Lung (tissue), 12 donors: Measurements from ENCODE around the gene DCTN4. TPM values are rescaled to one million over a fixed set of nuclear protein-coding genes. Genes with fewer than 3 reads are reported as not detected.
"Not testable (repeated sequence)": the region's sequence is repeated elsewhere in the genome, so short reads cannot be mapped to it uniquely, and the experiment has no call there.

Experiments used
- ATAC-seq: fragments of 200-7000 bp; cut with Tn5 transposase; one replicate; pipeline ENCODE4 v1.9.1; 2020; ENCODE audit warnings: moderate number of reproducible peaks; ENCODE audit not compliant: insufficient read depth, low FRiP score
- DNase-seq, 3 donors: peaks; one replicate each; pipeline ENCODE4 v3.0.0-alpha.2; 2013 to 2017
- H3K27ac ChIP-seq, 2 donors: one replicate each; pipeline ENCODE4 v1.5.1; 2013; ENCODE audit warnings: mild to moderate bottlenecking in 2 of 2, moderate library complexity in 2 of 2, control low read depth in 1 of 2, inconsistent platforms in 1 of 2, low read depth in 1 of 2, low read length in 1 of 2
- H3K27me3 ChIP-seq, 3 donors: one replicate each; pipeline ENCODE4 v1.5.1; 2013; ENCODE audit warnings: low read length in 2 of 3; ENCODE audit not compliant: control insufficient read depth in 3 of 3, insufficient read depth in 3 of 3
- H3K36me3 ChIP-seq, 4 donors: one replicate each; pipeline ENCODE4 v1.5.1; 2013; ENCODE audit warnings: low read length in 4 of 4, mild to moderate bottlenecking in 1 of 4, moderate library complexity in 1 of 4; ENCODE audit not compliant: control insufficient read depth in 4 of 4, insufficient read depth in 4 of 4
- H3K4me1 ChIP-seq, 5 donors: one replicate each; pipeline ENCODE4 v1.5.1; 2013; ENCODE audit warnings: low read length in 5 of 5, mild to moderate bottlenecking in 2 of 5, moderate library complexity in 1 of 5; ENCODE audit not compliant: control insufficient read depth in 5 of 5, insufficient read depth in 5 of 5
- H3K4me3 ChIP-seq: one replicate; pipeline ENCODE4 v1.5.1; 2013; ENCODE audit warnings: mild to moderate bottlenecking, control low read depth, moderate library complexity
- H3K9ac ChIP-seq, 2 donors: one replicate each; pipeline ENCODE4 v1.5.1; 2013; ENCODE audit warnings: low read length in 2 of 2, control low read depth in 1 of 2; ENCODE audit not compliant: insufficient read depth in 1 of 2
- H3K9me3 ChIP-seq, 4 donors: one replicate each; pipeline ENCODE4 v1.5.1; 2013; ENCODE audit warnings: low read length in 3 of 4, mild to moderate bottlenecking in 1 of 4, moderate library complexity in 1 of 4; ENCODE audit not compliant: control insufficient read depth in 4 of 4, insufficient read depth in 3 of 4
- WGBS, 2 donors: extraction: QIAGEN DNeasy Blood & Tissue Kit; methylation state at CpG; one replicate each; pipeline ENCODE4 v1.1.7; 2013; 5-methylcytosine and 5-hydroxymethylcytosine counted together
- polyA plus RNA-seq, 2 donors: library from polyadenylated mRNA; stranded (reverse); fragments of 200-250 nt; gene quantifications; one replicate each; pipeline ENCODE4 v1.2.1, GENCODE V29; 2013
- total RNA-seq, 2 donors: library from RNA; depleted of rRNA in 1 of 2; stranded (reverse); fragments of >200 nt in 1 of 2; gene quantifications; one replicate each; pipeline ENCODE4 v1.2.1, GENCODE V29; 2014 to 2021
- TF ChIP-seq, protein P1 (sequence below): IDR thresholded peaks from 2 replicates; pipeline ENCODE4 v1.5.1; 2012; ENCODE audit warnings: mild to moderate bottlenecking; ENCODE audit errors: control extremely low read depth, extremely low read depth
- donor health status: control.
- donor health status: control.
- donor health status: Bipolar disorder and iron deficiency.
- donor health status: healthy.
- donor health status: DM: yes; HTN: yes; CAD: no.

DCTN4 gene
- total and polyA plus RNA-seq, 4 donors: 21.2 to 105 (median 48.1) TPM

GRCh38 chr5:150797384-150797783, 38.6 kb upstream of the DCTN4 start:
- TF ChIP-seq, protein P1, sequence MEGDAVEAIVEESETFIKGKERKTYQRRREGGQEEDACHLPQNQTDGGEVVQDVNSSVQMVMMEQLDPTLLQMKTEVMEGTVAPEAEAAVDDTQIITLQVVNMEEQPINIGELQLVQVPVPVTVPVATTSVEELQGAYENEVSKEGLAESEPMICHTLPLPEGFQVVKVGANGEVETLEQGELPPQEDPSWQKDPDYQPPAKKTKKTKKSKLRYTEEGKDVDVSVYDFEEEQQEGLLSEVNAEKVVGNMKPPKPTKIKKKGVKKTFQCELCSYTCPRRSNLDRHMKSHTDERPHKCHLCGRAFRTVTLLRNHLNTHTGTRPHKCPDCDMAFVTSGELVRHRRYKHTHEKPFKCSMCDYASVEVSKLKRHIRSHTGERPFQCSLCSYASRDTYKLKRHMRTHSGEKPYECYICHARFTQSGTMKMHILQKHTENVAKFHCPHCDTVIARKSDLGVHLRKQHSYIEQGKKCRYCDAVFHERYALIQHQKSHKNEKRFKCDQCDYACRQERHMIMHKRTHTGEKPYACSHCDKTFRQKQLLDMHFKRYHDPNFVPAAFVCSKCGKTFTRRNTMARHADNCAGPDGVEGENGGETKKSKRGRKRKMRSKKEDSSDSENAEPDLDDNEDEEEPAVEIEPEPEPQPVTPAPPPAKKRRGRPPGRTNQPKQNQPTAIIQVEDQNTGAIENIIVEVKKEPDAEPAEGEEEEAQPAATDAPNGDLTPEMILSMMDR: no peak
- H3K4me1 ChIP-seq: peaks cover 0 to 3% (median 0%) of the 10 kb centered on the region in 5 donors
- peaks cover 3 to 14% (median 4%) of the 10 kb centered on the region in 4 donors for H3K36me3 ChIP-seq
- no peak overlapping the region for H3K4me3 ChIP-seq
- H3K27ac ChIP-seq: no peak overlapping the region
- DNase-seq: no peak
- WGBS, 2 donors: 95 to 98% methylated on average over 2 of the region's 2 CpGs
- H3K27me3 ChIP-seq: no peaks in the 10 kb centered on the region
- no peaks in the 10 kb centered on the region for H3K9me3 ChIP-seq
- no peak for ATAC-seq
- H3K9ac ChIP-seq: no peak overlapping the region

- Histone ChIP-seq H3K27ac (no peak overlapping the region), H3K9ac (no peak overlapping the region), H3K9me3 (no peaks in the 10 kb centered on the region), H3K36me3 (peaks cover 3 to 14% (median 4%) of the 10 kb centered on the region in 4 donors), H3K4me3 (no peak overlapping the region), H3K27me3 (no peaks in the 10 kb centered on the region), H3K4me1 (peaks cover 0 to 1% (median 0%) of the 10 kb centered on the region in 5 donors)
- ATAC-seq (no peak), DNase-seq (no peak)
- WGBS, 2 donors: 85 to 97% methylated on average over 2 of the region's 2 CpGs
- TF ChIP-seq, protein P1: no peak
Measured at GRCh38 chr5:150794927-150795326, 36.1 kb upstream of the DCTN4 start.

DNA sequence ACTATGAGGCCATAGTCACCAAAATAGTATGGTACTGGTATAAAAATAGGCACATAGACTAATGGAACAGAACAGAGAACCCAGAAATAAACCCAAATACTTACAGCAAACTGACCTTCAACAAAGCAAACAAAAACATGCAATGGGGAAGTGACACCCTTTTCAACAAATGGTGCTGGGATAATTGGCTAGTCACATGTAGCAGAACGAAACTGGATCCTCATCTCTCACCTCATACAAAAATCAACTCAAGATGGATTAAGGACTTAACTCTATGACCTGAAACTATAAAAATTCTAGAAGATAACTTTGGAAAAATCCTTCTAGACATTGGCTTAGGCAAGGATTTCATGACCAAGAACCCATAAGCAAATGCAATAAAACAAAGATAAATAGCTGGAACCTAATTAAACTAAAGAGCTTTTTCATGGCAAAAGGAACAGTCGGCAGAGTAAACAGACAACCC, 34.6 kb upstream of the DCTN4 start:
- not testable (repeated sequence) for DNase-seq, ATAC-seq, H3K27ac ChIP-seq, H3K4me1 ChIP-seq, H3K4me3 ChIP-seq, H3K27me3 ChIP-seq, H3K9ac ChIP-seq, H3K9me3 ChIP-seq
- H3K36me3 ChIP-seq: peaks cover 3 to 13% (median 4%) of the 10 kb centered on the region in 4 donors
- 86% methylated on average over 2 of the region's 2 CpGs for WGBS, 2 donors

GRCh38 chr5:150791536-150791935, 32.7 kb upstream of the DCTN4 start:
- Histone ChIP-seq H3K36me3 (peaks cover 3 to 10% (median 4%) of the 10 kb centered on the region in 4 donors), H3K27me3 (no peaks in the 10 kb centered on the region), H3K4me1 (peaks cover 0 to 6% (median 5%) of the 10 kb centered on the region in 5 donors), H3K4me3 (no peak overlapping the region), H3K27ac (no peak overlapping the region), H3K9ac (no peak overlapping the region), H3K9me3 (no peaks in the 10 kb centered on the region)
- TF ChIP-seq, protein P1: no peak
- DNase-seq (no peak), ATAC-seq (no peak)
